ENCODE measurements around the gene SMARCA2.

SMARCA2 gene

DNA sequence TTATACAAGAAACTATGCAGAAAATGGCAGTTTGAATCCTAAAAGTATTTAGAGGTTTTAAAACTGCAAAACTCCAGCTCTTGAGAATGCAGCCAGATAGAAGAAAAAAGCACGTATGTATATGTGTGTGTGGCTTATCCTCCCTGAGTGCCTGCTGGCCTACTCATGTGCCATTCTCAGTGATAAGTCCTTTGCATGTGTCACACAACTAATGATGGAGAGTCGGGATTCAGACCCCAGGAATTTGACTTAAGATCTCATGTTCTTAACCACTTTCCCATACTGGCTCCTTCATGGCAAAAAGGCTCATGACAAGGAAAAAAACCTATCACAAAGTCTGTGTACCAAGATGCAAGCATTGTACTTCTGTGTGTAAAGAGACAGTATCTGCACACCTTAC, 26.6 kb downstream of the SMARCA2 start:
- TF ChIP-seq, protein P1, sequence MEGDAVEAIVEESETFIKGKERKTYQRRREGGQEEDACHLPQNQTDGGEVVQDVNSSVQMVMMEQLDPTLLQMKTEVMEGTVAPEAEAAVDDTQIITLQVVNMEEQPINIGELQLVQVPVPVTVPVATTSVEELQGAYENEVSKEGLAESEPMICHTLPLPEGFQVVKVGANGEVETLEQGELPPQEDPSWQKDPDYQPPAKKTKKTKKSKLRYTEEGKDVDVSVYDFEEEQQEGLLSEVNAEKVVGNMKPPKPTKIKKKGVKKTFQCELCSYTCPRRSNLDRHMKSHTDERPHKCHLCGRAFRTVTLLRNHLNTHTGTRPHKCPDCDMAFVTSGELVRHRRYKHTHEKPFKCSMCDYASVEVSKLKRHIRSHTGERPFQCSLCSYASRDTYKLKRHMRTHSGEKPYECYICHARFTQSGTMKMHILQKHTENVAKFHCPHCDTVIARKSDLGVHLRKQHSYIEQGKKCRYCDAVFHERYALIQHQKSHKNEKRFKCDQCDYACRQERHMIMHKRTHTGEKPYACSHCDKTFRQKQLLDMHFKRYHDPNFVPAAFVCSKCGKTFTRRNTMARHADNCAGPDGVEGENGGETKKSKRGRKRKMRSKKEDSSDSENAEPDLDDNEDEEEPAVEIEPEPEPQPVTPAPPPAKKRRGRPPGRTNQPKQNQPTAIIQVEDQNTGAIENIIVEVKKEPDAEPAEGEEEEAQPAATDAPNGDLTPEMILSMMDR (IDR thresholded peaks at IDR 0.05; ENCODE audit: low read depth, low read length), result no peak
- H3K4me3 ChIP-seq (ENCODE audit: low read depth, low read length), result no peak overlapping the region

DNA sequence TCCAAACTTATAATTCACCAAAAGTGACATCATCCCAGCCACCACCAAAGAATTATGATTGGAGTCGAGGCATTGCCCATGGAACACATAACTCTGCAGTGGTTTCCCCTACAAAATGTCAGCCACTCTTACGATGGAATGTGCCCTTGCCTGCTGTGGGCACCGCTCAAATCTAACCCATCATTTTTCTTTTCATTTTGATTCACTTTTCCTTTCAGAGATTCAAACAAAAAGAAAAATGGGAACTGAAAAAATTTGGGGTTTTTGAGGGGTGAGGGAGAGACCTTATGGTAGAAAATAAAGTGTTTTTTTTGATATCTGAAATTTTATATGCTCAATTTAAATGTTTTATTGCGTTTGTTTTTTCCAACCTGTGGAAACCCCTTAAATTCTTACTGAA, 28.1 kb downstream of the SMARCA2 start:
- no peak overlapping the region for H3K4me3 ChIP-seq (ENCODE audit: low read depth, low read length)
- TF ChIP-seq, protein P1 (IDR thresholded peaks at IDR 0.05; ENCODE audit: low read depth, low read length), result no peak

DNA sequence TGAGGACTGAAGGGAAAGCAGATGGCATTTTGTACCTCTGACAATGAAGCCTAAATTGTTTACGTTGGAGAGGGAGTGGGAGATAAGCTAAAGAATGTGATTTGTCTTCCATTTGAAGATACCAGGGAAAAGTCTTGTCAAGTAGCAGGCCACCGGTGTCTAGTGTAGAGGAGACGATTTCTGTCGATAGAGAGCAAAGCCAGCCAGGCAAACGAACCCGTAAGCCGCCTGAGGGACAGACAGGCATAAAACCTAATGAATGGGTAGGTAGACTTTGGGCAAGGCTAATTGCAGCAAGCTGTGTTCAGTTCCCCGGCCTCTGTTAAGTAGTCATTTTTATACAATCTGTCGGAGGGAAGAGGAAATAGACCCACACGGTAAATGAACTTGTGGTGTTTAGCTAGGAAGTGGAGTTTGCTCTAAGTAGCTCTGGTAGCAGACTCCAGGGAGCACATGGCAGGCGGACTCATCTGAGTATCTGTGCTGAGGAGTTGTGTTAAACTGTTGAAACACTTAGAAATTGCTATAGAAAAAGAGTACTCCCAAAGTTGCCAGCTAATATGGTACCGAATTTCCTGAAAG, 28.8 kb downstream of the SMARCA2 start:
- TF ChIP-seq, protein P1 (IDR thresholded peaks at IDR 0.05; ENCODE audit: low read depth, low read length), result no peak
- no peak overlapping the region for H3K4me3 ChIP-seq (ENCODE audit: low read depth, low read length)

DNA sequence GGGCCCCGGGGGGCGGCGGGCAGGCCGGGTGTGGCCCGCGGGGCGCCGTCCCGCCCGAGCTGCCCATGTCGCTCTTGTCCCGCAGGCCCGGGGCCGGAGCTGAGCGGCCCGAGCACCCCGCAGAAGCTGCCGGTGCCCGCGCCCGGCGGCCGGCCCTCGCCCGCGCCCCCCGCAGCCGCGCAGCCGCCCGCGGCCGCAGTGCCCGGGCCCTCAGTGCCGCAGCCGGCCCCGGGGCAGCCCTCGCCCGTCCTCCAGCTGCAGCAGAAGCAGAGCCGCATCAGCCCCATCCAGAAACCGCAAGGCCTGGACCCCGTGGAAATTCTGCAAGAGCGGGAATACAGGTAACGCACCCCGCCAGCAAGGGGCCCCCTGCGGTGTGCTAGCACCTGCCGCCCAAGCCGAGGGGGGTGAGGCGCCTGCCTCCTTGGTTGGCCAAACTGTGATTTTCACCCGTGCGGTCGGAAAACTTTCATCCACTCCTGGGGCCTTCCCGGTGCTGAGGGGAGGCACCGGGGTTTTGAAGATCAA, 32.1 kb downstream of the SMARCA2 start:
- no peak overlapping the region for H3K4me3 ChIP-seq (ENCODE audit: low read depth, low read length)
- TF ChIP-seq, protein P1 (IDR thresholded peaks at IDR 0.05; ENCODE audit: low read depth, low read length), result no peak

DNA sequence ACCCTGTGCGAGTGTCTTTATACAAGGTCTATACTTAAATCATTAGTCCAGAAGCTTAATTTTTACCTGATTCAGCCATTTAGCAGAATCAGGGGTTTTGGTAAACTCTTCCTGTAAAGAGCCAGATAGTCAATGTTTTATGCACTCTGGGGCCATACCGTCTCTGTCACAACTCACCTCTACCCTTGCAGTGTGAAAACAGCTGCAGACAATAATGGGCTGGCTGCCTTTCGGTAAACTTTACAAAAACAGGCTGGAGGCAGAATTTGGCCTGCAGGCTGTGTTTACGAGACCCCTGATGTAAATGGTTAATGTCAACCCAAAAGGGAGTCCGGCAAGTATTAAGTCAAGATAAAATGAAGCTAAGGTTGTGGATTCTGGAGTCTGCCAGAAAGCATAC, 32.8 kb downstream of the SMARCA2 start:
- TF ChIP-seq, protein P1 (IDR thresholded peaks at IDR 0.05; ENCODE audit: low read depth, low read length), result no peak
- no peak overlapping the region for H3K4me3 ChIP-seq (ENCODE audit: low read depth, low read length)

DNA sequence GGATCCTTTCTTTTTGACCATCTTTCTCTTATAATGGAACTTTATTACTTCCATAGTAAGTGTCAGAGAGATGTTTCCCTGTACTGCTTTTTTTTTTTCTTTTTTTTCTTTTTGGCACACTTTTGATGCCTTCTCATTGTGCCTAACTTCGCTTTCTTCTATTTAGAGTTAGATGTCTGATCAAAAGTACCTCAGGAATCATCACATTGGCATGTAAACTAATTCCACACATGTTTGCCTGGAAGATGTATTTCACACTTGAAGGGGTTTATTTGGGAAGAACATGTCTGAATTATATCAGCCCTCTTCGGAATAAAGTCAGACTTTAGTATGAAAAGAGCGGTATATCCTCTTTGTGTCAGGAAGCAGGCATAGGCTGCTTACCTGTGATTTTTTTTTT, 35.1 kb downstream of the SMARCA2 start:
- no peak overlapping the region for H3K4me3 ChIP-seq (ENCODE audit: low read depth, low read length)

More for the DNA sequence above, 35.1 kb downstream of the SMARCA2 start:
- TF ChIP-seq, protein P1 (IDR thresholded peaks at IDR 0.05; ENCODE audit: low read depth, low read length), result no peak

Measured in WI38 (cell line).